ENCODE measurements around the gene NFKBIE.
A peak's percentile ranks its signal among the peaks of the same experiment; 100 is the strongest.

Gene NFKBIE

GRCh38 chr6:44272529-44272928 lies 7.2 kb upstream of the NFKBIE start:
- no peak for TF ChIP-seq CTCF (IDR thresholded peaks at IDR 0.05; ENCODE audit: insufficient read depth, low read depth, low read length, missing control alignments)
- no peak overlapping the region for H3K4me3 ChIP-seq (ENCODE audit: low read length)
- DNase-seq (ENCODE audit: low read depth), result no peak

GRCh38 chr6:44271914-44272313 lies 6.6 kb upstream of the NFKBIE start:
- no peak overlapping the region for H3K4me3 ChIP-seq (ENCODE audit: low read length)
- DNase-seq (ENCODE audit: low read depth), result no peak
- no peak for TF ChIP-seq CTCF (IDR thresholded peaks at IDR 0.05; ENCODE audit: insufficient read depth, low read depth, low read length, missing control alignments)

GRCh38 chr6:44271406-44271723 lies 6.0 kb upstream of the NFKBIE start:
- no peak for TF ChIP-seq CTCF (IDR thresholded peaks at IDR 0.05; ENCODE audit: insufficient read depth, low read depth, low read length, missing control alignments)
- no peak for DNase-seq (ENCODE audit: low read depth)
- no peak overlapping the region for H3K4me3 ChIP-seq (ENCODE audit: low read length)

GRCh38 chr6:44270526-44271405 lies 5.4 kb upstream of the NFKBIE start:
- TF ChIP-seq CTCF (IDR thresholded peaks at IDR 0.05; ENCODE audit: insufficient read depth, low read depth, low read length, missing control alignments), result no peak
- H3K4me3 ChIP-seq (ENCODE audit: low read length), result no peak overlapping the region
- no peak for DNase-seq (ENCODE audit: low read depth)

GRCh38 chr6:44269921-44270525 lies 4.7 kb upstream of the NFKBIE start, which contains the start of gene TMEM151B:
TSS of gene TMEM151B (plus strand) at chr6:44270450. CDS start at chr6:44270743, 293 bp downstream.
- TF ChIP-seq CTCF (IDR thresholded peaks at IDR 0.05; ENCODE audit: insufficient read depth, low read depth, low read length, missing control alignments), result no peak
- no peak within 1 kb of the TSS for H3K4me3 ChIP-seq (ENCODE audit: low read length)
- no peak for DNase-seq (ENCODE audit: low read depth)

- DNase-seq (ENCODE audit: low read depth), result peak; percentile 68
- no peak for TF ChIP-seq CTCF (IDR thresholded peaks at IDR 0.05; ENCODE audit: insufficient read depth, low read depth, low read length, missing control alignments)
These were observed 4.0 kb upstream of the NFKBIE start for GRCh38 chr6:44269178-44269920.

More at GRCh38 chr6:44269178-44269920, 4.0 kb upstream of the NFKBIE start:
- no peak overlapping the region for H3K4me3 ChIP-seq (ENCODE audit: low read length)
